Stimulated activated CD4-positive, alpha-beta T cell treated with anti-CD3 and anti-CD28 coated beads, Interleukin-15, amount 100 ng/mL, for 24 hours (primary cell): ENCODE data around the gene LAMC1.

Experiments used
- DNase-seq: peaks from one replicate; pipeline ENCODE4 v3.0.0-alpha.2; 2020

The LAMC1 gene

GRCh38 chr1:183080406-183080805 lies 57.2 kb downstream of the LAMC1 start:
- no peak for DNase-seq

GRCh38 chr1:183081402-183082120 lies 58.3 kb downstream of the LAMC1 start:
- DNase-seq, result no peak

GRCh38 chr1:183082650-183083049 lies 59.4 kb downstream of the LAMC1 start:
- no peak for DNase-seq

- DNase-seq, result no peak
These were observed 63.8 kb downstream of the LAMC1 start for GRCh38 chr1:183087001-183087400.

GRCh38 chr1:183089025-183089639 lies 65.9 kb downstream of the LAMC1 start:
- no peak for DNase-seq

- no peak for DNase-seq
These were observed 67.3 kb downstream of the LAMC1 start for GRCh38 chr1:183090391-183091006.

- no peak for DNase-seq
These were observed 68.0 kb downstream of the LAMC1 start for GRCh38 chr1:183091181-183091580.

- no peak for DNase-seq
These were observed 69.1 kb downstream of the LAMC1 start for GRCh38 chr1:183092350-183092749.

- DNase-seq, result no peak
These were observed 69.9 kb downstream of the LAMC1 start for GRCh38 chr1:183093066-183093668.

- no peak for DNase-seq
These were observed 70.6 kb downstream of the LAMC1 start for GRCh38 chr1:183093786-183094298.

- DNase-seq, result no peak
These were observed 71.1 kb downstream of the LAMC1 start for GRCh38 chr1:183094351-183094750.

GRCh38 chr1:183096351-183096750 lies 73.1 kb downstream of the LAMC1 start:
- no peak for DNase-seq

- DNase-seq, result no peak
These were observed 73.7 kb downstream of the LAMC1 start for GRCh38 chr1:183096894-183097293.

- DNase-seq, result no peak
These were observed 74.3 kb downstream of the LAMC1 start for GRCh38 chr1:183097438-183098051.

- DNase-seq, result no peak
These were observed 75.1 kb downstream of the LAMC1 start for GRCh38 chr1:183098317-183098716.

- no peak for DNase-seq
These were observed 77.2 kb downstream of the LAMC1 start for GRCh38 chr1:183100361-183100974.

- no peak for DNase-seq
These were observed 77.9 kb downstream of the LAMC1 start for GRCh38 chr1:183101081-183101480.

GRCh38 chr1:183101841-183102276 lies 78.6 kb downstream of the LAMC1 start:
- no peak for DNase-seq

- no peak for DNase-seq
These were observed 79.9 kb downstream of the LAMC1 start for GRCh38 chr1:183103147-183103546.

- no peak for DNase-seq
These were observed 80.4 kb downstream of the LAMC1 start for GRCh38 chr1:183103577-183103976.

GRCh38 chr1:183105449-183105848 lies 82.2 kb downstream of the LAMC1 start:
- no peak for DNase-seq

GRCh38 chr1:183106166-183106565 lies 82.9 kb downstream of the LAMC1 start:
- DNase-seq, result no peak

GRCh38 chr1:183106746-183107145 lies 83.5 kb downstream of the LAMC1 start:
- DNase-seq, result no peak
